Measurements from ENCODE around the gene ACBD6.
"Not testable (repeated sequence)": the region's sequence is repeated elsewhere in the genome, so short reads cannot be mapped to it uniquely, and the experiment has no call there.

The ACBD6 gene

DNA sequence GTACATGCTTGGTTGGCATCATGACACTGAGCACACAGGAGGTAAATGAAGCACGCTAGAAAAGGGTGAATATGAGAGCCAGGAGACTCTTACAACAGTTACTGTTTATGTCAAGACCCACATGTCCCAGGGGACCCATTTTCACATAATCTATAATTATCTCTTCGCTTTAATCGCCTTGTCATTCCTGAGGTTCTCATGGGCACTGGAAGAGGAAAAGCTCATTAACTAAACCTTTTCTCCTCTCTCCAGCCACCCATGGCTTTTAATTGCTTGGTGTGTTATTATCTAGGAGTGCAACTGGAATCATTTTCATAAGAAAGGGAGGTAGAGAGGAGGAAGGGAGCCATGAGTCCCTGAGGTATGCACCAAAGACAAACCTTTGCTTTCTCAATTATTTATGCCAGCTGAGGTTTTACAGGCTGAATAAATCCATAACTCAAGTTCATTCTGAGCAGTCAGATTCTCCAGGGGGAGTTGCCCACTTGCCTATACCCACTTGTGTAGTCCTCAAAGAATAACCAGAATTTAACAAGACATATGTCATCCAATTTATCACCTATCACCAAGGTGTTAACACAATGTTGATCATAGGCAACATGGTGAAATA lies 77.4 kb downstream of the ACBD6 start:
- Histone ChIP-seq H3K4me1 (ENCODE audit: insufficient read depth, low read length, poor library complexity, severe bottlenecking) (peaks cover 25% of the 10 kb centered on the region), H3K9me2 (replicated peaks; ENCODE audit: low read depth, low read length) (no peaks in the 10 kb centered on the region), H3K9me3 (ENCODE audit: insufficient read depth, low read depth, low read length) (no peaks in the 10 kb centered on the region), H3K4me3 (ENCODE audit: low read length, poor library complexity, severe bottlenecking) (no peak overlapping the region), H3K4me2 (ENCODE audit: low read depth, low read length, poor library complexity, severe bottlenecking) (peak overlapping the region; percentile 7), H2AFZ (ENCODE audit: low read length) (no peak overlapping the region), H3F3A (ENCODE audit: low read depth) (no peaks in the 10 kb centered on the region), H3K27me3 (ENCODE audit: insufficient read depth, low read length, poor library complexity, severe bottlenecking) (no peaks in the 10 kb centered on the region), H3K79me2 (ENCODE audit: insufficient read depth, low read length) (peaks cover 35% of the 10 kb centered on the region; the same call in 1 of the 2 replicates), H3K9ac (ENCODE audit: low read depth, low read length, poor library complexity, severe bottlenecking) (no peak overlapping the region), H4K20me1 (ENCODE audit: insufficient read depth, low read length, poor library complexity, severe bottlenecking) (peaks cover 12% of the 10 kb centered on the region), H3K36me3 (ENCODE audit: insufficient read depth, low read length) (peaks cover 29% of the 10 kb centered on the region)
- TF ChIP-seq, protein P1, sequence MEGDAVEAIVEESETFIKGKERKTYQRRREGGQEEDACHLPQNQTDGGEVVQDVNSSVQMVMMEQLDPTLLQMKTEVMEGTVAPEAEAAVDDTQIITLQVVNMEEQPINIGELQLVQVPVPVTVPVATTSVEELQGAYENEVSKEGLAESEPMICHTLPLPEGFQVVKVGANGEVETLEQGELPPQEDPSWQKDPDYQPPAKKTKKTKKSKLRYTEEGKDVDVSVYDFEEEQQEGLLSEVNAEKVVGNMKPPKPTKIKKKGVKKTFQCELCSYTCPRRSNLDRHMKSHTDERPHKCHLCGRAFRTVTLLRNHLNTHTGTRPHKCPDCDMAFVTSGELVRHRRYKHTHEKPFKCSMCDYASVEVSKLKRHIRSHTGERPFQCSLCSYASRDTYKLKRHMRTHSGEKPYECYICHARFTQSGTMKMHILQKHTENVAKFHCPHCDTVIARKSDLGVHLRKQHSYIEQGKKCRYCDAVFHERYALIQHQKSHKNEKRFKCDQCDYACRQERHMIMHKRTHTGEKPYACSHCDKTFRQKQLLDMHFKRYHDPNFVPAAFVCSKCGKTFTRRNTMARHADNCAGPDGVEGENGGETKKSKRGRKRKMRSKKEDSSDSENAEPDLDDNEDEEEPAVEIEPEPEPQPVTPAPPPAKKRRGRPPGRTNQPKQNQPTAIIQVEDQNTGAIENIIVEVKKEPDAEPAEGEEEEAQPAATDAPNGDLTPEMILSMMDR (conservative IDR thresholded peaks at IDR 0.05; ENCODE audit: low read length), result no peak
- no peak for TF ChIP-seq EZH2phosphoT487 (IDR thresholded peaks at IDR 0.05; ENCODE audit: borderline replicate concordance)

GRCh38 chr1:180421614-180422013 lies 80.8 kb downstream of the ACBD6 start:
- Histone ChIP-seq H3K9ac (ENCODE audit: low read depth, low read length, poor library complexity, severe bottlenecking) (no peak overlapping the region), H4K20me1 (ENCODE audit: insufficient read depth, low read length, poor library complexity, severe bottlenecking) (peaks cover 12% of the 10 kb centered on the region), H3K36me3 (ENCODE audit: insufficient read depth, low read length) (peaks cover 27% of the 10 kb centered on the region; the same call in 1 of the 2 replicates), H2AFZ (ENCODE audit: low read length) (no peak overlapping the region), H3K9me3 (ENCODE audit: insufficient read depth, low read depth, low read length) (no peaks in the 10 kb centered on the region), H3F3A (ENCODE audit: low read depth) (no peaks in the 10 kb centered on the region), H3K9me2 (replicated peaks; ENCODE audit: low read depth, low read length) (no peaks in the 10 kb centered on the region), H3K79me2 (ENCODE audit: insufficient read depth, low read length) (peaks cover 27% of the 10 kb centered on the region; the same call in 1 of the 2 replicates), H3K4me3 (ENCODE audit: low read length, poor library complexity, severe bottlenecking) (no peak overlapping the region), H3K27me3 (ENCODE audit: insufficient read depth, low read length, poor library complexity, severe bottlenecking) (no peaks in the 10 kb centered on the region), H3K4me1 (ENCODE audit: insufficient read depth, low read length, poor library complexity, severe bottlenecking) (peaks cover 25% of the 10 kb centered on the region), H3K4me2 (ENCODE audit: low read depth, low read length, poor library complexity, severe bottlenecking) (no peak overlapping the region)
- no peak for TF ChIP-seq EZH2phosphoT487 (IDR thresholded peaks at IDR 0.05; ENCODE audit: borderline replicate concordance)
- TF ChIP-seq, protein P1 (conservative IDR thresholded peaks at IDR 0.05; ENCODE audit: low read length), result no peak

DNA sequence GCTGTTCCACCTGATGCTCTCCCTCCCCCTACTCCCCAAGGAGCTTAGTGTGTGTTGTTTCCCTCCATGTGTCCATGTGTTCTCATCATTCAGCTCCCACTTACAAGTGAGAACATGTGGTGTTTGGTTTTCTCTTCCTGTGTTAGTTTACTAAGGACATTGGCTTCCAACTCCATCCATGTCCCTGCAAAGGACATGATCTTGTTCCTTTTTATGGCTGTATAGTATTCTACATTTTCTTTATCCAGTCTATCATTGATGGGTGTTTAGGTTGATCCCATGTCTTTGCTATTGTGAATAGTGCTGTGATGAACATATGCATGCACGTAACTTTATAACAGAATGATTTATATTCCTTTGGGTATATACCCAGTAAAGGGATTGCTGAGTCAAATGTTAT lies 81.2 kb downstream of the ACBD6 start:
- H3K9ac ChIP-seq (ENCODE audit: low read depth, low read length, poor library complexity, severe bottlenecking); H3F3A ChIP-seq (ENCODE audit: low read depth); H3K9me2 ChIP-seq (replicated peaks; ENCODE audit: low read depth, low read length); H2AFZ ChIP-seq (ENCODE audit: low read length); H3K27me3 ChIP-seq (ENCODE audit: insufficient read depth, low read length, poor library complexity, severe bottlenecking); H3K4me2 ChIP-seq (ENCODE audit: low read depth, low read length, poor library complexity, severe bottlenecking); H3K4me3 ChIP-seq (ENCODE audit: low read length, poor library complexity, severe bottlenecking); H3K9me3 ChIP-seq (ENCODE audit: insufficient read depth, low read depth, low read length): not testable (repeated sequence)
- peaks cover 22% of the 10 kb centered on the region; the same call in 1 of the 2 replicates for H3K79me2 ChIP-seq (ENCODE audit: insufficient read depth, low read length)
- H3K36me3 ChIP-seq (ENCODE audit: insufficient read depth, low read length), result peaks cover 27% of the 10 kb centered on the region; the same call in 1 of the 2 replicates
- H3K4me1 ChIP-seq (ENCODE audit: insufficient read depth, low read length, poor library complexity, severe bottlenecking), result peaks cover 25% of the 10 kb centered on the region
- H4K20me1 ChIP-seq (ENCODE audit: insufficient read depth, low read length, poor library complexity, severe bottlenecking), result peaks cover 12% of the 10 kb centered on the region
